ENCODE data around the gene STOML1.

GRCh38 chr15:74041311-74041756 is 49.2 kb upstream of the STOML1 start:
- TF ChIP-seq EP300 (IDR thresholded peaks at IDR 0.05) (no peak), CTCF (IDR thresholded peaks at IDR 0.05) (no peak)

All from gastroesophageal sphincter (tissue), 3 donors.